Cardiac septum (tissue), 1 donor: ENCODE results near the gene DNAH6. TPM values are rescaled to one million over a fixed set of nuclear protein-coding genes. Genes with fewer than 3 reads are reported as not detected.
"Not testable (repeated sequence)": the region's sequence is repeated elsewhere in the genome, so short reads cannot be mapped to it uniquely, and the experiment has no call there.

ENCODE experiments used
- DNase-seq: peaks from one replicate; pipeline ENCODE4 v3.0.0-alpha.2; 2020; ENCODE audit warnings: low spot score
- intact Hi-C: fragments of 100-400 bp; cut with DNase I; formaldehyde crosslinking; loops from one replicate; pipeline ENCODE4 v1.14.0; 2022
- long read RNA-seq: library from polyadenylated mRNA; unstranded; transcript quantifications from one replicate; pipeline ENCODE4 v2.0.0, GENCODE V29; 2021
- total RNA-seq: library from RNA; stranded (reverse); fragmentation: NEBNext Ultra II Directional; extraction: Animal tissue kit (Norgen Biotek cat#: 25700); gene quantifications from one replicate; pipeline ENCODE4 v1.2.1, GENCODE V29; 2021
- donor health status: DM: no; HTN: no; CAD: no.

The DNAH6 gene
- total RNA-seq, result 0.22 TPM
- long read RNA-seq, result 0 reads

GRCh38 chr2:84516234-84516986 is at the start of gene DNAH6:
TSS of gene DNAH6 (plus strand) at chr2:84516498. CDS start at chr2:84517827, 1,329 bp downstream.
- DNase-seq, result peak; percentile 94
- intact Hi-C loops, result no loop called here

- no peak for DNase-seq
- intact Hi-C loops, result no loop called here
Measured at GRCh38 chr2:84467389-84467788, 48.9 kb upstream of the DNAH6 start.

- DNase-seq, result not testable (repeated sequence)
Measured at GRCh38 chr2:84472423-84472822, 43.9 kb upstream of the DNAH6 start.

GRCh38 chr2:84472856-84473565 is 43.3 kb upstream of the DNAH6 start:
- intact Hi-C loops, result no loop called here
- DNase-seq, result no peak

More at GRCh38 chr2:84472423-84472822, 43.9 kb upstream of the DNAH6 start:
- intact Hi-C loops, result not testable (repeated sequence)

GRCh38 chr2:84474176-84474575 is 42.1 kb upstream of the DNAH6 start:
- intact Hi-C loops, result no loop called here
- no peak for DNase-seq

- intact Hi-C loops, result no loop called here
- no peak for DNase-seq
Measured at GRCh38 chr2:84477886-84478285, 38.4 kb upstream of the DNAH6 start.

- DNase-seq, result no peak
- intact Hi-C loops, result no loop called here
Measured at GRCh38 chr2:84478867-84479266, 37.4 kb upstream of the DNAH6 start.

- DNase-seq, result no peak
- intact Hi-C loops, result no loop called here
Measured at GRCh38 chr2:84481702-84482101, 34.6 kb upstream of the DNAH6 start.

- intact Hi-C loops, result no loop called here
- no peak for DNase-seq
Measured at GRCh38 chr2:84482603-84483002, 33.7 kb upstream of the DNAH6 start.

GRCh38 chr2:84483320-84483719 is 33.0 kb upstream of the DNAH6 start:
- intact Hi-C loops, result no loop called here
- no peak for DNase-seq

- DNase-seq, result no peak
- intact Hi-C loops, result no loop called here
Measured at GRCh38 chr2:84486441-84487115, 29.7 kb upstream of the DNAH6 start.

GRCh38 chr2:84487298-84487996 is 28.9 kb upstream of the DNAH6 start:
- DNase-seq, result no peak
- intact Hi-C loops, result no loop called here

GRCh38 chr2:84491256-84491655 is 25.0 kb upstream of the DNAH6 start:
- DNase-seq, result no peak
- intact Hi-C loops, result loop anchor here (10.0 kb wide), 1 partner anchor 394 kb away; the partner anchor contains the start of gene TRABD2A

- intact Hi-C loops, result loop anchor here (10.0 kb wide), 1 partner anchor 393 kb away; the partner anchor contains the start of gene TRABD2A
- no peak for DNase-seq
Measured at GRCh38 chr2:84491741-84492140, 24.6 kb upstream of the DNAH6 start.

- intact Hi-C loops, result loop anchor here (10.0 kb wide), 1 partner anchor 392 kb away; the partner anchor contains the start of gene TRABD2A
- no peak for DNase-seq
Measured at GRCh38 chr2:84492571-84492970, 23.7 kb upstream of the DNAH6 start.

- intact Hi-C loops, result loop anchor here (10.0 kb wide), 1 partner anchor 391 kb away; the partner anchor contains the start of gene TRABD2A
Measured at GRCh38 chr2:84493514-84493913, 22.8 kb upstream of the DNAH6 start.

GRCh38 chr2:84494070-84494469 is 22.2 kb upstream of the DNAH6 start:
- DNase-seq, result no peak
- intact Hi-C loops, result loop anchor here (2.0 to 10.0 kb wide), 3 partner anchors 137 to 433 kb away; partner anchors contain the start of gene TRABD2A

More at GRCh38 chr2:84493514-84493913, 22.8 kb upstream of the DNAH6 start:
- DNase-seq, result no peak

- no peak for DNase-seq
- intact Hi-C loops, result loop anchor here (2.0 to 10.0 kb wide), 3 partner anchors 135 to 431 kb away; partner anchors contain the start of gene TRABD2A
Measured at GRCh38 chr2:84495539-84496146, 20.7 kb upstream of the DNAH6 start.

- intact Hi-C loops, result loop anchor here (10.0 kb wide), 1 partner anchor 388 kb away; the partner anchor contains the start of gene TRABD2A
- DNase-seq, result no peak
Measured at GRCh38 chr2:84496386-84496785, 19.9 kb upstream of the DNAH6 start.
